SK-N-SH treated with all-trans-retinoic acid at 6 μM for 48 hours (cell line): ENCODE data around the gene SLC12A9.
A peak's percentile ranks its signal among the peaks of the same experiment; 100 is the strongest.

Experiments
- ATAC-seq: fragments of 200-7000 bp; cut with Tn5 transposase; 3 replicates; pipeline ENCODE4 v1.9.1; 2020; ENCODE audit warnings: mild to moderate bottlenecking, moderate library complexity
- ARNTL ChIP-seq: fragments of 450-650 bp; formaldehyde crosslinking; IDR thresholded peaks from 2 replicates; pipeline ENCODE4 v1.5.0; 2020; ENCODE audit warnings: low read depth, mild to moderate bottlenecking, moderate library complexity, borderline replicate concordance
- BACH2 ChIP-seq: fragments of 250-450 bp; sonication (Bioruptor Pico); IDR thresholded peaks from 2 replicates; pipeline ENCODE4 v1.9.0; 2021; ENCODE audit warnings: mild to moderate bottlenecking, borderline replicate concordance
- CSRNP3 ChIP-seq: fragments of 250-450 bp; sonication (Bioruptor Pico); IDR thresholded peaks from 2 replicates; pipeline ENCODE4 v1.5.1; 2021; ENCODE audit warnings: mild to moderate bottlenecking, moderate library complexity
- GLIS3 ChIP-seq: fragments of 250-450 bp; sonication (Bioruptor Pico); IDR thresholded peaks from 2 replicates; pipeline ENCODE4 v1.5.0; 2020; ENCODE audit warnings: mild to moderate bottlenecking, moderate library complexity
- ISL1 ChIP-seq: fragments of 250-450 bp; sonication (Bioruptor Pico); IDR thresholded peaks from 2 replicates; pipeline ENCODE4 v2.1.2; 2022; ENCODE audit warnings: mild to moderate bottlenecking, moderate library complexity
- OSR1 ChIP-seq: fragments of 250-450 bp; sonication (Bioruptor Pico); IDR thresholded peaks from 2 replicates; pipeline ENCODE4 v1.8.0; 2022; ENCODE audit warnings: moderate library complexity, mild to moderate bottlenecking, inconsistent platforms
- PATZ1 ChIP-seq: fragments of 250-450 bp; sonication (Bioruptor Pico); IDR thresholded peaks from 2 replicates; pipeline ENCODE4 v1.8.0; 2020; ENCODE audit warnings: mild to moderate bottlenecking, moderate library complexity, borderline replicate concordance
- PPARA ChIP-seq: fragments of 250-450 bp; sonication (Bioruptor Pico); IDR thresholded peaks from 2 replicates; pipeline ENCODE4 v1.5.0; 2020; ENCODE audit warnings: mild to moderate bottlenecking, borderline replicate concordance
- RARB ChIP-seq: fragments of 250-450 bp; sonication (Bioruptor Pico); IDR thresholded peaks from 2 replicates; pipeline ENCODE4 v1.8.0; 2021; ENCODE audit warnings: mild to moderate bottlenecking, moderate library complexity
- SNAI2 ChIP-seq: fragments of 250-450 bp; sonication (Bioruptor Pico); IDR thresholded peaks from 2 replicates; pipeline ENCODE4 v1.5.0; 2020; ENCODE audit warnings: mild to moderate bottlenecking, moderate library complexity
- TCF4 ChIP-seq: fragments of 250-450 bp; sonication (Bioruptor Pico); IDR thresholded peaks from 2 replicates; pipeline ENCODE4 v1.8.0; 2021; ENCODE audit warnings: mild to moderate bottlenecking, moderate library complexity, borderline replicate concordance
- TOX ChIP-seq: fragments of 250-450 bp; sonication (Bioruptor Pico); IDR thresholded peaks from 2 replicates; pipeline ENCODE4 v1.8.0; 2021; ENCODE audit warnings: mild to moderate bottlenecking, moderate library complexity, borderline replicate concordance
- TSHZ2 ChIP-seq: fragments of 250-450 bp; sonication (Bioruptor Pico); IDR thresholded peaks from 2 replicates; pipeline ENCODE4 v1.5.0; 2020; ENCODE audit warnings: mild to moderate bottlenecking, moderate library complexity
- ZC3H10 ChIP-seq: fragments of 250-450 bp; sonication (Bioruptor Pico); IDR thresholded peaks from 2 replicates; pipeline ENCODE4 v1.5.1; 2021; ENCODE audit warnings: mild to moderate bottlenecking, moderate library complexity
- ZFP3 ChIP-seq: fragments of 250-450 bp; sonication (Bioruptor Pico); IDR thresholded peaks from 2 replicates; pipeline ENCODE4 v1.5.0; 2020; ENCODE audit warnings: mild to moderate bottlenecking, moderate library complexity
- ZFP30 ChIP-seq: fragments of 450-650 bp; formaldehyde crosslinking; IDR thresholded peaks from 2 replicates; pipeline ENCODE4 v1.5.0; 2022; ENCODE audit warnings: mild to moderate bottlenecking, moderate library complexity
- ZNF565 ChIP-seq: fragments of 450-650 bp; formaldehyde crosslinking; conservative IDR thresholded peaks from 2 replicates; pipeline ENCODE4 v1.5.0; 2020; ENCODE audit warnings: low read depth, mild to moderate bottlenecking, moderate library complexity
- ZNF8 ChIP-seq: fragments of 450-650 bp; formaldehyde crosslinking; IDR thresholded peaks from 2 replicates; pipeline ENCODE4 v1.5.0; 2020; ENCODE audit warnings: mild to moderate bottlenecking, moderate library complexity

SLC12A9 gene

GRCh38 chr7:100863406-100863950 is 11.0 kb downstream of the SLC12A9 start:
- TF ChIP-seq OSR1 (CRISPR knock-in tag) (no peak), ZFP3 (CRISPR knock-in tag) (peak; percentile 33; the same call in 1 of the 2 replicates), PPARA (no peak)
- peak; percentile 3; the same call in 2 of the 3 replicates for ATAC-seq

- TF ChIP-seq SNAI2 (CRISPR knock-in tag) (no peak), ZFP3 (CRISPR knock-in tag) (no peak), RARB (CRISPR knock-in tag) (no peak), ZC3H10 (CRISPR knock-in tag) (no peak), BACH2 (no peak), ISL1 (CRISPR knock-in tag) (no peak), TOX (no peak), ZNF565 (CRISPR knock-in tag) (no peak), CSRNP3 (CRISPR knock-in tag) (no peak), TSHZ2 (CRISPR knock-in tag) (no peak), OSR1 (CRISPR knock-in tag) (no peak), TCF4 (CRISPR knock-in tag) (no peak), ZFP30 (CRISPR knock-in tag) (no peak), ARNTL (CRISPR knock-in tag) (no peak), PATZ1 (CRISPR knock-in tag) (no peak), ZNF8 (CRISPR knock-in tag) (no peak), GLIS3 (CRISPR knock-in tag) (no peak), PPARA (no peak)
- ATAC-seq, result no peak
Observed at GRCh38 chr7:100864263-100864845, 11.8 kb downstream of the SLC12A9 start.

GRCh38 chr7:100865372-100865911 is 12.9 kb downstream of the SLC12A9 start:
- TF ChIP-seq OSR1 (CRISPR knock-in tag) (no peak), TSHZ2 (CRISPR knock-in tag) (no peak), PATZ1 (CRISPR knock-in tag) (no peak)
- ATAC-seq, result no peak; the same call in 2 of the 3 replicates
